KOPT-K1 (cell line): Measurements from ENCODE around the gene GRIK5.

Experiments
- H3K27ac ChIP-seq: fragments of 200-600 bp; sonication (generic); 2 replicates; pipeline ENCODE4 v1.5.1; 2016; ENCODE audit warnings: antibody characterized with exemption, mild to moderate bottlenecking, low read depth, low read length; ENCODE audit not compliant: poor library complexity, severe bottlenecking
- H3K36me3 ChIP-seq: fragments of 200-600 bp; sonication (generic); 2 replicates; pipeline ENCODE4 v1.5.1; 2017; ENCODE audit warnings: antibody characterized with exemption, mild to moderate bottlenecking, low read length, moderate library complexity; ENCODE audit not compliant: insufficient read depth
- H3K9me3 ChIP-seq: fragments of 200-600 bp; sonication (generic); 2 replicates; pipeline ENCODE4 v1.5.1; 2017; ENCODE audit warnings: antibody characterized with exemption, low read length, mild to moderate bottlenecking; ENCODE audit not compliant: insufficient read depth, poor library complexity, severe bottlenecking

The GRIK5 gene

GRCh38 chr19:42088471-42089190 is 18.6 kb upstream of the GRIK5 start:
- no peak overlapping the region for H3K27ac ChIP-seq
- H3K36me3 ChIP-seq, result peaks cover 10% of the 10 kb centered on the region

GRCh38 chr19:42086770-42087550 is 17.0 kb upstream of the GRIK5 start:
- Histone ChIP-seq H3K27ac (no peak overlapping the region), H3K9me3 (no peaks in the 10 kb centered on the region)

More at GRCh38 chr19:42088471-42089190, 18.6 kb upstream of the GRIK5 start:
- H3K9me3 ChIP-seq, result no peaks in the 10 kb centered on the region

GRCh38 chr19:42086188-42086736 is 16.3 kb upstream of the GRIK5 start:
- Histone ChIP-seq H3K27ac (no peak overlapping the region), H3K36me3 (peaks cover 32% of the 10 kb centered on the region), H3K9me3 (no peaks in the 10 kb centered on the region)

More at GRCh38 chr19:42086770-42087550, 17.0 kb upstream of the GRIK5 start:
- H3K36me3 ChIP-seq, result peaks cover 25% of the 10 kb centered on the region

GRCh38 chr19:42083537-42083936 is 13.5 kb upstream of the GRIK5 start:
- Histone ChIP-seq H3K36me3 (peaks cover 59% of the 10 kb centered on the region), H3K27ac (no peak overlapping the region), H3K9me3 (no peaks in the 10 kb centered on the region)

GRCh38 chr19:42081584-42082203 is 11.7 kb upstream of the GRIK5 start:
- H3K27ac ChIP-seq, result no peak overlapping the region
- H3K36me3 ChIP-seq, result peaks cover 66% of the 10 kb centered on the region
- no peaks in the 10 kb centered on the region for H3K9me3 ChIP-seq

- Histone ChIP-seq H3K36me3 (peaks cover 66% of the 10 kb centered on the region), H3K9me3 (no peaks in the 10 kb centered on the region), H3K27ac (no peak overlapping the region)
Observed at GRCh38 chr19:42080764-42081375, 10.9 kb upstream of the GRIK5 start.

- no peak overlapping the region for H3K27ac ChIP-seq
- H3K36me3 ChIP-seq, result peaks cover 66% of the 10 kb centered on the region
- H3K9me3 ChIP-seq, result no peaks in the 10 kb centered on the region
Observed at GRCh38 chr19:42079886-42080763, 10.1 kb upstream of the GRIK5 start.

- Histone ChIP-seq H3K27ac (no peak overlapping the region), H3K36me3 (peaks cover 63% of the 10 kb centered on the region), H3K9me3 (no peaks in the 10 kb centered on the region)
Observed at GRCh38 chr19:42079276-42079669, 9.3 kb upstream of the GRIK5 start.

- Histone ChIP-seq H3K36me3 (peaks cover 57% of the 10 kb centered on the region), H3K9me3 (no peaks in the 10 kb centered on the region), H3K27ac (no peak overlapping the region)
Observed at GRCh38 chr19:42078538-42079275, 8.7 kb upstream of the GRIK5 start.

GRCh38 chr19:42078058-42078457 is 8.1 kb upstream of the GRIK5 start:
- Histone ChIP-seq H3K36me3 (peaks cover 51% of the 10 kb centered on the region), H3K27ac (no peak overlapping the region), H3K9me3 (no peaks in the 10 kb centered on the region)

- H3K27ac ChIP-seq, result peak overlapping the region; percentile 96
- H3K36me3 ChIP-seq, result peaks cover 36% of the 10 kb centered on the region
- H3K9me3 ChIP-seq, result no peaks in the 10 kb centered on the region
Observed at GRCh38 chr19:42076380-42076944, 6.5 kb upstream of the GRIK5 start.

- peaks cover 30% of the 10 kb centered on the region for H3K36me3 ChIP-seq
Observed at GRCh38 chr19:42075616-42076379, 5.8 kb upstream of the GRIK5 start, which contains the start of gene ZNF574. ZNF574 (plus strand) TSS chr19:42076166; CDS start chr19:42078607, 2,441 bp downstream.

GRCh38 chr19:42075364-42075615 is 5.3 kb upstream of the GRIK5 start:
- Histone ChIP-seq H3K36me3 (peaks cover 25% of the 10 kb centered on the region), H3K9me3 (no peaks in the 10 kb centered on the region), H3K27ac (peak overlapping the region; percentile 96)

More at GRCh38 chr19:42075616-42076379, 5.8 kb upstream of the GRIK5 start, which contains the start of gene ZNF574:
- Histone ChIP-seq H3K27ac (peak within 1 kb of the TSS; percentile 96), H3K9me3 (no peaks in the 10 kb centered on the region)
